KBM-7 (cell line): ENCODE measurements around the gene PDGFRB.

Experiments used
- DNase-seq: peaks from one replicate; pipeline ENCODE4 v3.0.0-alpha.2; 2015
- in situ Hi-C: fragments of 300-500 bp; cut with MboI; formaldehyde crosslinking; loops from 2 replicates; pipeline ENCODE4 v1.14.3; 2020; ENCODE audit warnings: low sequenced_read_pairs, low pct_unique_long_range_greater_than_20kb, mixed read lengths

Gene PDGFRB

GRCh38 chr5:150155258-150156026, at the start of gene PDGFRB:
PDGFRB (minus strand) TSS chr5:150155845; CDS start chr5:150137047, 18,798 bp downstream.
- no peak for DNase-seq
- in situ Hi-C loops = no loop called here

DNA sequence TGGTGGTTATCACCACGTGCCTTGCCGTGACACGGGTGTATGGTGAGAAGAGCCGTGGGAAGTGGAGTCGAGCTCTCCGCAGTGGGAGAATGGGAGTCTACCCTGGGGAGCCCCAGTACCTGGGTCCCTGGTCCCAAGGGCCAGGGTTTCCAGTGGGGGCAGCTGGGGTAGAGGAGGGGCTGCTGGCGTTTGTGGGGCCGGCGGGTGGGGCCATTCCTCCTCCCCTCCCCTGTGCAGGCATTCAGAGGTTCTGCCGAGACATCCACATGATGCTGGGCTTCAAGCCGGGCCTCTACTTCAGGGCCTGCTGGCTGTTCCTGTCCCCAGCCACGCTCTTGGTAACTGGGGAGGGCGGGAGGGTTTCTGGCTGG, 48.9 kb upstream of the PDGFRB start:
- in situ Hi-C loops = no loop called here
- DNase-seq = no peak

DNA sequence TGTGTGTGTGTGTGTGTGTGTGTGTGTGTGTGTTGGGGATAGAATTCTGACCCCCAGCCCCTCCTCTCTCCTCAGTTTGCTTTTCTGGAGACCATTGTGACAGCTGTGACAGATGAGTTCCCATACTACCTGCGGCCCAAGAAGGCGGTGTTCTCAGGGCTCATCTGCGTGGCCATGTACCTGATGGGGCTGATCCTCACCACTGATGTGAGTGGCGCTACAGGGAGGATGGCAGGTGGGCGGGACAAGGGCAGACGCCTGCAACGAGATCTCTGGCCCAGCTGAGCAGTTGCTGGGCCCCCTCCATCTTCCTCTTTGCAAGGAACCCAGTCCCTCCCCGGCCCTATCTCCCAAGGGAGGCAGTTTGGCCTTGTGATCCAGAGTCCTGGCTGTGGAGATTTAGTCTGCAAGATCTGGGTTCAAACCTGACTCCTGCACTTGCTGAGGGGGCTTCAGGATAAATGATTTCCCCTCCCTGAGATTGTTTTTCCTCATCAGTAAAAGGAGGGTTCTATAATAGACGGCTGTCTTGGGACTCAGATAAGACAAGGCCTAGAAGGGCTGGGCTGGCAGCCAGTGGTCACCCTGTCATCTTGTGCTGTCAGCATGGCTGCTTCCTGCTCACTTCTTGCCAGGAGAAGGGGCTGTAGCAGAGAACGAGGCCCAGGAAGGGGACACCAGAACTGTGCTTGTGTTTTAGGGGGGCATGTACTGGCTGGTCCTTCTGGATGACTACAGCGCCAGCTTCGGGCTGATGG, 48.4 kb upstream of the PDGFRB start:
- DNase-seq = no peak

GRCh38 chr5:150202501-150202900, 46.9 kb upstream of the PDGFRB start:
- in situ Hi-C loops = no loop called here

More for the DNA sequence above, 48.4 kb upstream of the PDGFRB start:
- in situ Hi-C loops = no loop called here

GRCh38 chr5:150197476-150197875, 41.8 kb upstream of the PDGFRB start:
- in situ Hi-C loops = no loop called here
- DNase-seq = no peak

More at GRCh38 chr5:150202501-150202900, 46.9 kb upstream of the PDGFRB start:
- no peak for DNase-seq

DNA sequence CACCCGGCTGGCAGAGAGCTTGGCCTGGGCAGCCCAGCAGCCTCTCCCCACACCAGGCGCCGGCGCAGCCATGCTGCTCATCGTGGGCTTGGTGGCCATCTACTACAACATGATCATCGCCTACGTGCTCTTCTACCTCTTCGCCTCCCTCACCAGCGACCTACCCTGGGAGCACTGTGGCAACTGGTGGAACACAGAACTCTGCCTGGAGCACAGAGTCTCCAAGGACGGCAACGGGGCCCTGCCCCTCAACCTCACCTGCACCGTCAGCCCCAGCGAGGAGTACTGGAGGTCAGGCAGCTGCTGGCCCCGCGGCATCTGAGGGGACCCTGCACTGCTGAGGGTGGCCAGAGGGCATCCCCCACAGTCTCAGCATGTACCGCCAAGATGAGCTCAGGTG, 41.3 kb upstream of the PDGFRB start:
- in situ Hi-C loops = no loop called here
- DNase-seq = no peak

GRCh38 chr5:150196514-150196913, 40.9 kb upstream of the PDGFRB start:
- DNase-seq = no peak
- in situ Hi-C loops = no loop called here

- no peak for DNase-seq
- in situ Hi-C loops = no loop called here
These were observed 40.3 kb upstream of the PDGFRB start for GRCh38 chr5:150195736-150196485.

DNA sequence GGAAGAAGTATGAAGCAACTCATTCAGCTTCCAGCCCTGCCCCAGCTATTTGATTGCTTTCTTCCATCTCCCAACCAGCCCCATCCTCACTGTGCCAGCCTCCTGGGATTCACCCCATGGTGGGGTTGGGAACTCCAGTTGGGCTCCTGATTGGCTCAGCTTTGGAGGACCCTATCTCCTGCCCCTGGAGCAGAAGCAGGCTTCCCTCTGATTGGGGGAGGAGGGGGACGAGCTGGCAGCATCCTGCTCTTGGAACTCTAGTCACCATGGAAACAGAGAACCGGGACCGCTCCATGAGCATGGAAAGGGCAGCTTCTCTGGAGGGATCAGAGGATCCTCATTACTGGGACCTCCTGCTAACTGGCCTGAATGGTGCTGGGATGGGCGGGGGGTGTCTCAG, 36.8 kb upstream of the PDGFRB start:
- no peak for DNase-seq

DNA sequence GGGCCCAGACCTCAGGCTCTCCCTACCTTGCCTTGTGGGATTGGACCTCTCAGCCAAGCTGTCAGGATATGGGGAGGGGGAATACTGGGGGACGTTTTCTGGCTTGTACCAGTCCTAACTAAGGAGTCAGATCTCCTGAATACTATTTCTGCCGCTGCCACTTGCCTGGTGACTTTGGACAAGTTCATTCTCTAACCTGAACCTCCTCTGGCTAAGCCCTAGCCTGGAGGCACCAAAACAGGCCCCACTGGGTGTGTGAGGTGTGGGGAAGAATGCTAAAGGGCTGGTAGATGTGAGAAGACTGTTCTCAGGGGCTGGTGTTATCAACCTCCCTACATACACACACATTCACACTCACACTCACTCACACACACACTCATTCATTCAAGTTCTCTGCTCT, 35.3 kb upstream of the PDGFRB start:
- in situ Hi-C loops = no loop called here
- no peak for DNase-seq

More for the DNA sequence above, 36.8 kb upstream of the PDGFRB start:
- in situ Hi-C loops = no loop called here

GRCh38 chr5:150190503-150190979, 34.9 kb upstream of the PDGFRB start:
- in situ Hi-C loops = no loop called here
- DNase-seq = no peak

DNA sequence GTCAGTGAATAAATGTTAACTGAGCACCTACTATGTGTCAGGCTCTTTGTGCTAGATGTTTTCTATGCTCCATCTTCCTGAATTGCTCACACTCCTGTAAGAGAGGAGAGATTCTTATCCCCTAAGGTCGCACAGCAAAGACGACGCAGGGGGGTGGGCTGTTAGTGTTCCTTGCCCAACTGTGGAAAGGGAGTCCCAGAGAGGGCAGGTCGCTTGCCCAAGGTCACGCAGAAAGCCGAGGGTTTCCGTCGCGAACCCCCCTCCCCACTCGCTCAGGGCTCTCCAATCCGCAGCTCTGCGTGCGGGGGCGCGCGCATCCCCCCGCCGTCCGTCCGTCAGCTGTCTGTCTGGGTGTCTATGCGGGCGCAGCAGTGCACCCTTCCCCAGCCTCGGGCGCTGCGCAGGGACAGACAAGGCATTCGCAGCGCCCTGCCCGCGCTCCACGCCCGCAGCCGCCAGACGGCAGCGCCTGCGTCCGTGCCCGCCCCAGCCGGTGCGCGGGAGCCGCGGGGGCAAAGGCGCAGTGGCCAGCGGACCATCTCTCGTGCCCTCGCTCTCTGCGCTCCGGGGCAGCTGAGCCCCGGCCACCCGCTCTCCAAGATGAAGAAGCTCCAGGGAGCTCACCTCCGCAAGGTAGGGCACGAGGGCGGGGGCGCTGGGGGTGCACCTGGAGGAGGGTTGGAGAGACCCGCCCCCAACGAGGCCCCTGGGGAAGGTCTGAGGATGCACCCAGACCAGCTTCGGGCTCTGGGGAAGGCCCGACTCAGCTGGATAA, 34.3 kb upstream of the PDGFRB start, which contains the start of gene SLC6A7:
Gene SLC6A7 (plus strand): TSS at position 335 of the 775 bp plus-strand sequence. CDS start 266 bp downstream, at position 601.
- in situ Hi-C loops = no loop called here
- DNase-seq = no peak

DNA sequence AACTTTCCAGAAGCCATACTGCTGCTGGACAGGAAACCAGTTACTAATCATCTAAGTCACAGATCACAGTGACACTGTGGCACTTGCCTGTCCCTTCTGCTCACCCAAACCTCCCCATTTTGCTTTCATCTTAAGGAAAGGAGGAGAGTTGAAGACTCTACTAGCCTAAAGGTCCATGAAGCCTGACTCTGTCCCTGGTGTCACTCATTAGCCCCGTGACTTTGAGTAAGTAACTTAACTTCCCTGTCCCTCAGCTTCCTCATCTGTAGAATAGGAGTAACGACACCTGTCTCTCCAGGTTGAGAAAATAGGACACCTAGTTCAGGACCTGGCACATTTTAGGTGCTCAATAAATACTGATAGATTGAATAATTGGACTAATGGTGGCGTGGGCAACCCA, 33.7 kb upstream of the PDGFRB start:
- DNase-seq = no peak

DNA sequence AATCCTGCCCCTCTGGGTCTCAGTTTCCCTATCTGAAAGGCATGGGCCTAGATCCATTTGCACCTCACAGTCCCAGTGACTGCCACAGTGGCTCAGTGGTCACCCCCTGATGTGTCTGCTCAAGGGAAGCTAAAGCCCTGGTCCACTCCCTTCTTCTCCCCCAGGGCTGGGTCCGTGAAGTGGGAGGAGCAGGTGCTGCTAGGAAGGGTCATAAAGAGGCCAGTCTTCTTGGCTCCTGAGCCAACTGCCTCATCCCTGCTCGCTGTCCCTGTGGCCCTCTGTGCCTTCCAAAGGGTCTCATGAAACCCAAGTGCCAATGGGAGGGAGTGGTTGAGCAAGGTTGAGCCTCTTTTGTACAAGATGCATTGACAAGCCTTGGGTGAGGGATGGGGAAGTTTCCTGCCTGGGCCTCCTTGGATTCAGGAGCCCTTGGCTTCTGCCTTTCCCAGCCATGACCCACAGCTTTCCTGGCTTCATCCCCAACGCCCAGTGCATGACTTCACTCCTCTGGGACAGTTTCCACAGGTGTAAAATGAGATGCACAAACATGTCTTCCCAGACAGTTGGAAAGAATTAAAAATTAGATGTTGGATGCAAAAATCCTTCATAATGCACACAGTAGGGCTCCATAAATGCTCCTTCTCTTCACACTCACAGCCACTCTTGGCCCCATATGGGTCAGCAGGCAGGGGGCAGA, 32.6 kb upstream of the PDGFRB start:
- in situ Hi-C loops = no loop called here
- no peak for DNase-seq

More for the DNA sequence above, 33.7 kb upstream of the PDGFRB start:
- in situ Hi-C loops = no loop called here

GRCh38 chr5:150186897-150187296, 31.3 kb upstream of the PDGFRB start:
- in situ Hi-C loops = no loop called here
- DNase-seq = no peak

GRCh38 chr5:150186137-150186536, 30.5 kb upstream of the PDGFRB start:
- DNase-seq = no peak
- in situ Hi-C loops = no loop called here

GRCh38 chr5:150184990-150185912, 29.6 kb upstream of the PDGFRB start:
- DNase-seq = no peak
- in situ Hi-C loops = no loop called here
